Pancreas (tissue), 10 donors: ENCODE data around the gene SRSF6. TPM values are rescaled to one million over a fixed set of nuclear protein-coding genes. Genes with fewer than 3 reads are reported as not detected.

ENCODE experiments used
- ATAC-seq, 4 donors: fragments of 200-7000 bp; cut with Tn5 transposase; one replicate each; pipeline versions ENCODE4 v1.8.0 to v1.9.1; 2020; ENCODE audit warnings: mild to moderate bottlenecking in 4 of 4, moderate library complexity in 4 of 4
- DNase-seq, 6 donors: peaks; one replicate each; pipeline ENCODE4 v3.0.0-alpha.2; 2020
- FAIRE-seq: peaks from 2 replicates; lab custom pipeline; 2012; peaks lifted over from hg19 to GRCh38; lab: Jason Lieb, UNC
- H3K27ac ChIP-seq, 4 donors: fragments of 200-600 bp; sonication (generic); 1 replicate in 3 of 4; 2 replicates in 1 of 4; pipeline versions ENCODE4 v1.5.0 to v1.8.0; 2020
- H3K27me3 ChIP-seq, 4 donors: fragments of 200-600 bp; one replicate each; pipeline ENCODE4 v1.8.0; 2021
- H3K36me3 ChIP-seq, 3 donors: fragments of 200-600 bp; sonication (generic) in 1 of 3; one replicate each; pipeline versions ENCODE4 v1.5.0 to v1.8.0; 2020 to 2021
- H3K4me1 ChIP-seq, 3 donors: fragments of 200-600 bp; one replicate each; pipeline ENCODE4 v1.8.0; 2021
- H3K4me3 ChIP-seq, 4 donors: fragments of 200-600 bp; sonication (generic) in 2 of 4; one replicate each; pipeline versions ENCODE4 v1.5.0 to v1.8.0; 2020 to 2021
- H3K9me3 ChIP-seq, 4 donors: fragments of 200-600 bp; one replicate each; pipeline ENCODE4 v1.8.0; 2021
- WGBS, 2 donors: extraction: QIAGEN DNeasy Blood & Tissue Kit; methylation state at CpG; one replicate each; pipeline ENCODE4 v1.1.7; 2013; 5-methylcytosine and 5-hydroxymethylcytosine counted together
- intact Hi-C, 3 donors: fragments of 100-400 bp; cut with DNase I; formaldehyde crosslinking; loops; one replicate each; pipeline versions ENCODE4 v1.11.1 to v1.14.2; 2022
- polyA plus RNA-seq, 2 donors: library from polyadenylated mRNA; stranded (reverse); fragments of 200-250 nt; gene quantifications; one replicate each; pipeline ENCODE4 v1.2.3, GENCODE V29; 2013
- total RNA-seq, 6 donors: library from RNA; stranded (reverse); fragmentation: NEBNext Ultra II Directional in 4 of 6; extraction: Animal tissue kit (Norgen Biotek cat#: 25700) in 4 of 6; gene quantifications; one replicate each; pipeline versions ENCODE4 v1.2.1 to v1.2.4, GENCODE V29; 2021 to 2023
- TF ChIP-seq, protein P1 (sequence below), 4 donors: fragments of 200-600 bp; sonication (generic) in 3 of 4; IDR thresholded peaks; one replicate each; pipeline versions ENCODE4 v1.5.0 to v1.8.0; 2021; ENCODE audit warnings: antibody characterized with exemption in 4 of 4
- donor health status: healthy with polysubstance abuse.
- donor health status: DM: no; HTN: no; CAD: no; lungs with moderate emphysema.
- donor health status: DM: no; HTN: no; CAD: no.
- donor health status: control.
- donor health status: control.
- donor health status: Bipolar disorder and iron deficiency.
- donor health status: DM: yes; HTN: yes; CAD: no.
- donor health status: DM: no; HTN: no; CAD: no.
- donor health status: DM: no; HTN: no; CAD: no.
- donor health status: DM: yes; HTN: yes; CAD: no.

Gene SRSF6
- total and polyA plus RNA-seq, 8 donors: 53.9 to 113 (median 80.7) TPM

DNA sequence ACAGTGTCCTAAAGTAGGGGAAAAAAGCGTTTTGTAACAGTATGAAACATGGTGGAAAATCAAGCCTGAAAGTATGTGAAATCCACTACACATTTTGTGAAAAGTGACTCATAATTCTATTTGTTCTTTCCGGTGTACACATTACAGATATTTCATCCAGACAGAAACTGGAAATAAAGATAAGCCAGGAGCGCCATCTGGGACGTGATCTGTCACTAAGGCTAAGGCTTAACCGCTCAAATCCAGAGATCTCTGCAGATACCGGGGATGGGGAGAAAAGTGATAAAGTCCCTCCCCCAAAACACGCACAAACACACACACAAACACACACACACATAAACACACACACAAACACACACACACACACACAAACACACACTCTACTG, 26.6 kb upstream of the SRSF6 start:
- H3K27me3 ChIP-seq: no peaks in the 10 kb centered on the region
- FAIRE-seq (no peak), DNase-seq (no peak), ATAC-seq (no peak)
- no peaks in the 10 kb centered on the region for H3K9me3 ChIP-seq
- no peak overlapping the region for H3K4me3 ChIP-seq
- intact Hi-C loops: no loop called here
- no peaks in the 10 kb centered on the region for H3K36me3 ChIP-seq
- 51 to 57% methylated on average over 7 of the region's 7 CpGs for WGBS, 2 donors
- H3K27ac ChIP-seq: no peak overlapping the region
- no peaks in the 10 kb centered on the region for H3K4me1 ChIP-seq
- TF ChIP-seq, protein P1, sequence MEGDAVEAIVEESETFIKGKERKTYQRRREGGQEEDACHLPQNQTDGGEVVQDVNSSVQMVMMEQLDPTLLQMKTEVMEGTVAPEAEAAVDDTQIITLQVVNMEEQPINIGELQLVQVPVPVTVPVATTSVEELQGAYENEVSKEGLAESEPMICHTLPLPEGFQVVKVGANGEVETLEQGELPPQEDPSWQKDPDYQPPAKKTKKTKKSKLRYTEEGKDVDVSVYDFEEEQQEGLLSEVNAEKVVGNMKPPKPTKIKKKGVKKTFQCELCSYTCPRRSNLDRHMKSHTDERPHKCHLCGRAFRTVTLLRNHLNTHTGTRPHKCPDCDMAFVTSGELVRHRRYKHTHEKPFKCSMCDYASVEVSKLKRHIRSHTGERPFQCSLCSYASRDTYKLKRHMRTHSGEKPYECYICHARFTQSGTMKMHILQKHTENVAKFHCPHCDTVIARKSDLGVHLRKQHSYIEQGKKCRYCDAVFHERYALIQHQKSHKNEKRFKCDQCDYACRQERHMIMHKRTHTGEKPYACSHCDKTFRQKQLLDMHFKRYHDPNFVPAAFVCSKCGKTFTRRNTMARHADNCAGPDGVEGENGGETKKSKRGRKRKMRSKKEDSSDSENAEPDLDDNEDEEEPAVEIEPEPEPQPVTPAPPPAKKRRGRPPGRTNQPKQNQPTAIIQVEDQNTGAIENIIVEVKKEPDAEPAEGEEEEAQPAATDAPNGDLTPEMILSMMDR (IDR thresholded peaks at IDR 0.05): no peak

GRCh38 chr20:43432498-43432897, 25.2 kb upstream of the SRSF6 start:
- DNase-seq: no peak
- FAIRE-seq: no peak
- Histone ChIP-seq H3K27ac (no peak overlapping the region), H3K36me3 (no peaks in the 10 kb centered on the region), H3K9me3 (no peaks in the 10 kb centered on the region), H3K27me3 (no peaks in the 10 kb centered on the region), H3K4me3 (no peak overlapping the region), H3K4me1 (no peaks in the 10 kb centered on the region)
- TF ChIP-seq, protein P1 (IDR thresholded peaks at IDR 0.05): no peak
- intact Hi-C loops: no loop called here
- 67 to 95% methylated on average over 1 of the region's 1 CpG for WGBS, 2 donors
- ATAC-seq: no peak

- Histone ChIP-seq H3K9me3 (no peaks in the 10 kb centered on the region), H3K36me3 (no peaks in the 10 kb centered on the region), H3K4me1 (no peaks in the 10 kb centered on the region), H3K27me3 (no peaks in the 10 kb centered on the region), H3K4me3 (no peak overlapping the region), H3K27ac (no peak overlapping the region)
- FAIRE-seq (no peak), ATAC-seq (no peak), DNase-seq (no peak)
- TF ChIP-seq, protein P1 (IDR thresholded peaks at IDR 0.05): no peak
- 76 to 89% methylated on average over 4 of the region's 4 CpGs for WGBS, 2 donors
- intact Hi-C loops: no loop called here
These were observed 24.3 kb upstream of the SRSF6 start for GRCh38 chr20:43433250-43433854.

- H3K36me3 ChIP-seq: no peaks in the 10 kb centered on the region
These were observed 23.1 kb upstream of the SRSF6 start for GRCh38 chr20:43434565-43434964.

More at GRCh38 chr20:43434565-43434964, 23.1 kb upstream of the SRSF6 start:
- no peak overlapping the region for H3K4me3 ChIP-seq
- H3K27ac ChIP-seq: no peak overlapping the region
- intact Hi-C loops: no loop called here
- no peak for DNase-seq
- FAIRE-seq: no peak
- no peaks in the 10 kb centered on the region for H3K9me3 ChIP-seq
- H3K4me1 ChIP-seq: no peaks in the 10 kb centered on the region
- TF ChIP-seq, protein P1 (IDR thresholded peaks at IDR 0.05): no peak
- ATAC-seq: no peak
- no peaks in the 10 kb centered on the region for H3K27me3 ChIP-seq
- 80 to 95% methylated on average over 6 of the region's 6 CpGs for WGBS, 2 donors
